WTC11 (cell line): ENCODE measurements around the gene YWHAH.

Experiments
- ATF2 ChIP-seq: sonication (generic); formaldehyde crosslinking; IDR thresholded peaks from 2 replicates; pipeline ENCODE4 v1.8.1; 2022; ENCODE audit warnings: low read depth, missing genetic modification reagents, borderline replicate concordance
- ATF3 ChIP-seq: sonication (generic); formaldehyde crosslinking; conservative IDR thresholded peaks from 2 replicates; pipeline ENCODE4 v1.8.1; 2022; ENCODE audit warnings: mild to moderate bottlenecking, missing genetic modification reagents
- CREB1 ChIP-seq: sonication (generic); formaldehyde crosslinking; IDR thresholded peaks from 2 replicates; pipeline ENCODE4 v1.8.0; 2023; ENCODE audit warnings: mild to moderate bottlenecking, missing genetic modification reagents
- CTCF ChIP-seq: fragments of 200-600 bp; IDR thresholded peaks from 2 replicates; pipeline ENCODE4 v1.8.0; 2022; ENCODE audit warnings: antibody characterized with exemption
- ESRRA ChIP-seq: sonication (generic); formaldehyde crosslinking; IDR thresholded peaks from 2 replicates; pipeline ENCODE4 v1.8.1; 2022; ENCODE audit warnings: mild to moderate bottlenecking, missing genetic modification reagents, borderline replicate concordance
- MLX ChIP-seq: sonication (generic); formaldehyde crosslinking; IDR thresholded peaks from 2 replicates; pipeline ENCODE4 v1.8.1; 2023; ENCODE audit warnings: mild to moderate bottlenecking, missing genetic modification reagents, moderate library complexity
- NFATC4 ChIP-seq: fragments of 250-450 bp; sonication (Bioruptor Pico); IDR thresholded peaks from 2 replicates; pipeline ENCODE4 v1.9.0; 2021; ENCODE audit warnings: mild to moderate bottlenecking
- NR2C2 ChIP-seq: sonication (generic); formaldehyde crosslinking; IDR thresholded peaks from 2 replicates; pipeline ENCODE4 v1.8.0; 2022; ENCODE audit warnings: mild to moderate bottlenecking, missing genetic modification reagents
- PREB ChIP-seq: sonication (generic); formaldehyde crosslinking; IDR thresholded peaks from 2 replicates; pipeline ENCODE4 v1.8.1; 2022; ENCODE audit warnings: mild to moderate bottlenecking, missing genetic modification reagents, moderate library complexity, borderline replicate concordance
- USF2 ChIP-seq: sonication (generic); formaldehyde crosslinking; IDR thresholded peaks from 2 replicates; pipeline ENCODE4 v1.8.1; 2023; ENCODE audit warnings: mild to moderate bottlenecking, missing genetic modification reagents, moderate library complexity
- ZNF138 ChIP-seq: sonication (generic); formaldehyde crosslinking; conservative IDR thresholded peaks from 2 replicates; pipeline ENCODE4 v1.8.1; 2022; ENCODE audit warnings: mild to moderate bottlenecking, moderate library complexity, missing genetic modification reagents

- TF ChIP-seq CTCF, result no peak
- TF ChIP-seq ATF3 (CRISPR knock-in tag), result no peak
- TF ChIP-seq ZNF138 (CRISPR knock-in tag), result no peak
- no peak for TF ChIP-seq ESRRA (CRISPR knock-in tag)
- TF ChIP-seq NR2C2 (CRISPR knock-in tag), result no peak
- TF ChIP-seq PREB (CRISPR knock-in tag), result no peak
- TF ChIP-seq USF2, result no peak
- no peak for TF ChIP-seq MLX (CRISPR knock-in tag)
- TF ChIP-seq CREB1 (CRISPR knock-in tag), result no peak
- no peak for TF ChIP-seq ATF2 (CRISPR knock-in tag)
- no peak for TF ChIP-seq NFATC4 (CRISPR knock-in tag)
Measured at GRCh38 chr22:31977939-31978338, 33.6 kb downstream of the YWHAH start.
